Keratinocyte (primary cell): ENCODE measurements around the gene SLC22A14. TPM values are rescaled to one million over a fixed set of nuclear protein-coding genes. Genes with fewer than 3 reads are reported as not detected.

Experiments used
- DNase-seq: peaks from one replicate; pipeline ENCODE4 v3.0.0-alpha.2; 2011; ENCODE audit warnings: low read depth, missing footprints, low spot score
- FAIRE-seq: peaks from 2 replicates; lab custom pipeline; 2011; peaks lifted over from hg19 to GRCh38; lab: Jason Lieb, UNC
- H2AFZ ChIP-seq: 2 replicates; pipeline ENCODE4 v1.6.0; 2012; ENCODE audit warnings: low read length, control low read depth, inconsistent platforms; ENCODE audit not compliant: control insufficient read depth
- H3K27ac ChIP-seq: 2 replicates; pipeline ENCODE4 v1.5.1; 2011; ENCODE audit warnings: low read length; ENCODE audit not compliant: control insufficient read depth, insufficient read depth
- H3K27me3 ChIP-seq: 3 replicates; pipeline ENCODE4 v1.6.0; 2011; ENCODE audit warnings: low read length; ENCODE audit not compliant: control insufficient read depth, insufficient read depth; ENCODE audit errors: extremely low read depth
- H3K36me3 ChIP-seq, 2 experiments: 2 replicates in 1 of 2; 3 replicates in 1 of 2; pipeline ENCODE4 v1.5.1; 2011; ENCODE audit warnings: low read length in 2 of 2, mild to moderate bottlenecking in 1 of 2; ENCODE audit not compliant: control insufficient read depth in 2 of 2, insufficient read depth in 2 of 2; ENCODE audit errors: extremely low read depth in 1 of 2
- H3K4me1 ChIP-seq: 3 replicates; pipeline ENCODE4 v1.5.1; 2011; ENCODE audit warnings: low read length; ENCODE audit not compliant: control insufficient read depth, insufficient read depth; ENCODE audit errors: extremely low read depth
- H3K4me2 ChIP-seq: 3 replicates; pipeline ENCODE4 v1.6.0; 2011; ENCODE audit warnings: low read depth, low read length; ENCODE audit not compliant: control insufficient read depth, insufficient read depth; ENCODE audit errors: extremely low read depth
- H3K4me3 ChIP-seq, 3 experiments: fragments of 200-600 bp in 1 of 3; sonication (generic) in 1 of 3; 2 replicates in 2 of 3; 3 replicates in 1 of 3; pipeline ENCODE4 v1.5.1; 2011 to 2016; ENCODE audit warnings: low read length in 3 of 3, mild to moderate bottlenecking in 3 of 3, control low read depth in 2 of 3, inconsistent platforms in 1 of 3, low read depth in 1 of 3, mixed read lengths in 1 of 3, mixed run types in 1 of 3, moderate library complexity in 1 of 3; ENCODE audit not compliant: control insufficient read depth in 2 of 3, insufficient read depth in 2 of 3; ENCODE audit errors: extremely low read depth in 1 of 3
- H3K79me2 ChIP-seq: 2 replicates; pipeline ENCODE4 v1.6.0; 2012; ENCODE audit warnings: low read length; ENCODE audit not compliant: control insufficient read depth, insufficient read depth
- H3K9ac ChIP-seq: 3 replicates; pipeline ENCODE4 v1.6.0; 2011; ENCODE audit warnings: low read length; ENCODE audit not compliant: control insufficient read depth, insufficient read depth; ENCODE audit errors: extremely low read depth
- H3K9me1 ChIP-seq: 3 replicates; pipeline ENCODE4 v1.6.0; 2011; ENCODE audit warnings: low read length; ENCODE audit not compliant: control insufficient read depth, insufficient read depth; ENCODE audit errors: extremely low read depth
- H3K9me3 ChIP-seq: 2 replicates; pipeline ENCODE4 v1.5.1; 2012; ENCODE audit warnings: low read depth, low read length; ENCODE audit not compliant: control insufficient read depth
- H4K20me1 ChIP-seq: 3 replicates; pipeline ENCODE4 v1.6.0; 2011; ENCODE audit warnings: low read length; ENCODE audit not compliant: control insufficient read depth, insufficient read depth; ENCODE audit errors: extremely low read depth
- EZH2 ChIP-seq: IDR thresholded peaks from one replicate; pipeline ENCODE4 v1.6.1; 2012; ENCODE audit warnings: inconsistent platforms, mild to moderate bottlenecking, low read length, moderate library complexity
- dilution Hi-C: fragments of 300-500 bp; cut with MboI; formaldehyde crosslinking; loops from one replicate; pipeline ENCODE4 v1.7.0; 2020; ENCODE audit warnings: low sequenced_read_pairs; ENCODE audit not compliant: extremely low pct_ligation_motif_present
- polyA plus RNA-seq, 5 experiments: library from polyadenylated mRNA; depleted of rRNA in 3 of 5; stranded (reverse) in 3 of 5; stranded (forward) in 1 of 5; unstranded in 1 of 5; fragments of >200 nt; gene quantifications; 1 replicate in 1 of 5; 2 replicates in 3 of 5; 3 replicates in 1 of 5; pipeline versions ENCODE4 v1.2.1 to v1.2.3, GENCODE V29; 2011 to 2012; ENCODE audit warnings: missing spikeins in 2 of 5, low read depth in 1 of 5, low replicate concordance in 1 of 5
- TF ChIP-seq, protein P1 (sequence below), 3 experiments: IDR thresholded peaks in 1 of 3; conservative IDR thresholded peaks in 1 of 3; optimal IDR thresholded peaks in 1 of 3; 2 replicates in 2 of 3; 3 replicates in 1 of 3; pipeline versions ENCODE3 to v1.5.1; 2011; ENCODE audit warnings: low read length in 3 of 3, mild to moderate bottlenecking in 3 of 3, moderate library complexity in 2 of 3, control low read depth in 1 of 3, inconsistent platforms in 1 of 3; ENCODE audit not compliant: insufficient read depth in 2 of 3; ENCODE audit errors: extremely low read depth in 1 of 3

SLC22A14 gene
- polyA plus RNA-seq, 1 donor (not counting 4 experiments of a cell fraction or from before 2014, with no cell fraction given): 0.20 TPM

- Histone ChIP-seq H3K27ac (no peak overlapping the region), H3K27me3 (no peaks in the 10 kb centered on the region), H3K4me1 (peaks cover 14% of the 10 kb centered on the region), H3K79me2 (peaks cover 3% of the 10 kb centered on the region), H3K4me3 (no peak overlapping the region), H2AFZ (no peak overlapping the region), H3K9ac (no peak overlapping the region), H3K9me1 (peaks cover 3% of the 10 kb centered on the region), H3K36me3 (peaks cover 43 to 81% of the 10 kb centered on the region in 2 experiments), H3K4me2 (no peak overlapping the region), H4K20me1 (peaks cover 10% of the 10 kb centered on the region), H3K9me3 (no peaks in the 10 kb centered on the region)
- TF ChIP-seq EZH2: no peak
- TF ChIP-seq, protein P1, sequence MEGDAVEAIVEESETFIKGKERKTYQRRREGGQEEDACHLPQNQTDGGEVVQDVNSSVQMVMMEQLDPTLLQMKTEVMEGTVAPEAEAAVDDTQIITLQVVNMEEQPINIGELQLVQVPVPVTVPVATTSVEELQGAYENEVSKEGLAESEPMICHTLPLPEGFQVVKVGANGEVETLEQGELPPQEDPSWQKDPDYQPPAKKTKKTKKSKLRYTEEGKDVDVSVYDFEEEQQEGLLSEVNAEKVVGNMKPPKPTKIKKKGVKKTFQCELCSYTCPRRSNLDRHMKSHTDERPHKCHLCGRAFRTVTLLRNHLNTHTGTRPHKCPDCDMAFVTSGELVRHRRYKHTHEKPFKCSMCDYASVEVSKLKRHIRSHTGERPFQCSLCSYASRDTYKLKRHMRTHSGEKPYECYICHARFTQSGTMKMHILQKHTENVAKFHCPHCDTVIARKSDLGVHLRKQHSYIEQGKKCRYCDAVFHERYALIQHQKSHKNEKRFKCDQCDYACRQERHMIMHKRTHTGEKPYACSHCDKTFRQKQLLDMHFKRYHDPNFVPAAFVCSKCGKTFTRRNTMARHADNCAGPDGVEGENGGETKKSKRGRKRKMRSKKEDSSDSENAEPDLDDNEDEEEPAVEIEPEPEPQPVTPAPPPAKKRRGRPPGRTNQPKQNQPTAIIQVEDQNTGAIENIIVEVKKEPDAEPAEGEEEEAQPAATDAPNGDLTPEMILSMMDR (optimal IDR thresholded peaks at IDR 0.05 in 1 of 3, IDR thresholded peaks at IDR 0.05 in 1 of 3, conservative IDR thresholded peaks at IDR 0.05 in 1 of 3; ENCODE audit: extremely low read depth in 1 of 3, insufficient read depth in 2 of 3, low read length in 3 of 3): no peak
- dilution Hi-C loops: no loop called here
- DNase-seq: no peak
- FAIRE-seq: no peak
Measured at GRCh38 chr3:38250198-38250597, 31.9 kb upstream of the SLC22A14 start.

DNA sequence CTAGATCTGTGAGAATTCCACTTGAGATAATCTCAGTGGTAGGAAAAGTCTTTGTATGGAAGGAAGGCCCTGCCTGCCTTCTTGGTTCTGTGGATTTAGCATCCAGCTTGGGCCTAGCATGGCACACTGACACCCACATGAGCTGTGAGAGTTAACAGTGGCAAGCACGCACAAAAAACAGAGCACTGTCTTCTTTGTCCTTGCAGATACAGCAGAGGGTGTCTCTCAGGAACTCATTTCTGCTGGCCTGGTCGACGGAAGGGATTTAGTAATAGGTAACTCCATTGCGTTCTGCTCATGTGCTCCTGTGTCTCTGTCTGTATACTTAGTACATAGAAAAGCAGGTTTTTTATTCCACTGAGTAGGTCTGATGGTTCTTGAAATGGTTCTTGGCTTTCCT, 30.9 kb upstream of the SLC22A14 start:
- Histone ChIP-seq H3K79me2 (peaks cover 3% of the 10 kb centered on the region), H4K20me1 (peaks cover 13% of the 10 kb centered on the region), H2AFZ (no peak overlapping the region), H3K4me1 (peaks cover 14% of the 10 kb centered on the region), H3K4me2 (no peak overlapping the region), H3K36me3 (peaks cover 41 to 78% of the 10 kb centered on the region in 2 experiments), H3K27ac (no peak overlapping the region), H3K9me3 (no peaks in the 10 kb centered on the region), H3K9me1 (peaks cover 3% of the 10 kb centered on the region), H3K4me3 (no peak overlapping the region), H3K9ac (no peak overlapping the region), H3K27me3 (no peaks in the 10 kb centered on the region)
- TF ChIP-seq, protein P1 (optimal IDR thresholded peaks at IDR 0.05 in 1 of 3, IDR thresholded peaks at IDR 0.05 in 1 of 3, conservative IDR thresholded peaks at IDR 0.05 in 1 of 3; ENCODE audit: extremely low read depth in 1 of 3, insufficient read depth in 2 of 3, low read length in 3 of 3): no peak
- no peak for TF ChIP-seq EZH2
- FAIRE-seq: no peak
- dilution Hi-C loops: no loop called here
- no peak for DNase-seq
